Measurements from ENCODE around the gene DUSP7. TPM values are rescaled to one million over a fixed set of nuclear protein-coding genes. Genes with fewer than 3 reads are reported as not detected.

Gene DUSP7
- 1 to 10 TPM; 1.6 to 9.4 (median 4.4) TPM for polyA plus RNA-seq
- long read RNA-seq, donor 1: 0 reads
- long read RNA-seq, donor 2: 0 reads
- long read RNA-seq, donor 3, partial matches to known transcripts: 0 of 1 reads
- long read RNA-seq, donor 3, other reads (novel, unspliced or antisense): 0 of 1 reads
- long read RNA-seq, donor 4: 0 reads
- long read RNA-seq, donor 5: 0 reads
- long read RNA-seq, donor 6: 0 reads
- long read RNA-seq, donor 7: 0 reads
- long read RNA-seq, donor 8, partial matches to known transcripts: 0 of 1 reads
- long read RNA-seq, donor 8, other reads (novel, unspliced or antisense): 0 of 1 reads
- long read RNA-seq, donor 9, partial matches to known transcripts: 0 of 2 reads
- long read RNA-seq, donor 9, other reads (novel, unspliced or antisense): 0 of 2 reads
- long read RNA-seq, donor 10, transcript DUSP7-202 (3 exons, 3,340 nt): major isoform, 5 of 6 reads
- long read RNA-seq, donor 10, partial matches to known transcripts: 0 of 6 reads
- long read RNA-seq, donor 10, other reads (novel, unspliced or antisense): 0 of 6 reads

- Histone ChIP-seq H3K4me3 (ENCODE audit: low read depth in 1 of 3, low read length in 3 of 3) (peak within 1 kb of the TSS; percentile 49 to 84 (median 78)), H3K4me1 (ENCODE audit: control insufficient read depth in 3 of 3, insufficient read depth in 2 of 3, low read depth in 1 of 3, low read length in 2 of 3) (peaks cover 0 to 27% (median 0%) of the 10 kb centered on the region in 3 donors), H3K36me3 (ENCODE audit: control insufficient read depth in 3 of 3, insufficient read depth in 2 of 3, low read depth in 1 of 3, low read length in 3 of 3) (peaks cover 0 to 31% (median 0%) of the 10 kb centered on the region in 3 donors), H3K27ac (ENCODE audit: low read depth in 1 of 3, low read length in 2 of 3) (peak within 1 kb of the TSS; percentile 81 to 86 (median 81)), H3K9me3 (ENCODE audit: control insufficient read depth in 2 of 2, insufficient read depth in 1 of 2, low read depth in 1 of 2, low read length in 1 of 2) (no peaks in the 10 kb centered on the region), H3K27me3 (ENCODE audit: control insufficient read depth in 3 of 3, insufficient read depth in 3 of 3, low read length in 3 of 3) (no peaks in the 10 kb centered on the region)
- WGBS, 3 donors: 0 to 1% (median 0%) methylated on average over 15 to 51 of the region's 51 CpGs
- no peak for FAIRE-seq
- peak; percentile 72 to 86 for DNase-seq
Observed at GRCh38 chr3:52056521-52056967, at the start of gene DUSP7. Gene DUSP7, minus strand, starts transcription at chr3:52056571. Its CDS starts 205 bp downstream, at chr3:52056366.

- H3K4me3 ChIP-seq (ENCODE audit: low read depth in 1 of 3, low read length in 3 of 3): no peak overlapping the region
- peaks cover 0 to 7% of the 10 kb centered on the region in 2 donors for H3K9me3 ChIP-seq (ENCODE audit: control insufficient read depth in 2 of 2, insufficient read depth in 1 of 2, low read depth in 1 of 2, low read length in 1 of 2)
- FAIRE-seq (no peak), DNase-seq (peak; percentile 40 to 64)
- no peaks in the 10 kb centered on the region for H3K27me3 ChIP-seq (ENCODE audit: control insufficient read depth in 3 of 3, insufficient read depth in 3 of 3, low read length in 3 of 3)
- H3K27ac ChIP-seq (ENCODE audit: low read depth in 1 of 3, low read length in 2 of 3): peak overlapping the region in 1 of 3 donors; percentile 67
- H3K4me1 ChIP-seq (ENCODE audit: control insufficient read depth in 3 of 3, insufficient read depth in 2 of 3, low read depth in 1 of 3, low read length in 2 of 3): peaks cover 0 to 12% (median 0%) of the 10 kb centered on the region in 3 donors
- peaks cover 0 to 10% (median 0%) of the 10 kb centered on the region in 3 donors for H3K36me3 ChIP-seq (ENCODE audit: control insufficient read depth in 3 of 3, insufficient read depth in 2 of 3, low read depth in 1 of 3, low read length in 3 of 3)
- 75 to 87% (median 80%) methylated on average over 10 of the region's 10 CpGs for WGBS, 3 donors
Observed at GRCh38 chr3:52104684-52105640, 48.6 kb upstream of the DUSP7 start.

DNA sequence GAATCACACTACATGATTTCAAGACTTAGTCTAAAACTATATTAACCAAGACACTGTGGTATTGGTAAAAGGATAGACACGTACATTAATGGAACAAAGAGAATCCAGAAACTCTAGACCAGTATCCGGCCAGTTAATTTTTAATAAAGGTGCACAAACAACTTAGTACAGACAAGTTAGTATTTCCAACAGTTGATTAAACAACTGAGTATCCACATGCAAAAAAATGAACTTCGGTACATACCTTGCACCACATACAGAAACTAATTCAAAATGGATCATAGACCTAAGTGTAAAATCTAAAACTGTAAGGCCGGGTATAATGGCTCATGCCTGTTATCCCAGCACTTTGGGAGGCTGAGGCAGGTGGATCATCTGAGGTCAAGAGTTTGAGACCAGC is 46.6 kb upstream of the DUSP7 start:
- WGBS, 3 donors: 96 to 98% (median 98%) methylated on average over 4 of the region's 4 CpGs
- H3K4me1 ChIP-seq (ENCODE audit: control insufficient read depth in 3 of 3, insufficient read depth in 2 of 3, low read depth in 1 of 3, low read length in 2 of 3): peaks cover 0 to 11% (median 0%) of the 10 kb centered on the region in 3 donors
- peaks cover 0 to 7% of the 10 kb centered on the region in 2 donors for H3K9me3 ChIP-seq (ENCODE audit: control insufficient read depth in 2 of 2, insufficient read depth in 1 of 2, low read depth in 1 of 2, low read length in 1 of 2)
- no peak overlapping the region for H3K4me3 ChIP-seq (ENCODE audit: low read depth in 1 of 3, low read length in 3 of 3)
- no peak overlapping the region for H3K27ac ChIP-seq (ENCODE audit: low read depth in 1 of 3, low read length in 2 of 3)
- FAIRE-seq (no peak), DNase-seq (no peak)
- H3K27me3 ChIP-seq (ENCODE audit: control insufficient read depth in 3 of 3, insufficient read depth in 3 of 3, low read length in 3 of 3): no peaks in the 10 kb centered on the region
- peaks cover 0 to 9% (median 0%) of the 10 kb centered on the region in 3 donors for H3K36me3 ChIP-seq (ENCODE audit: control insufficient read depth in 3 of 3, insufficient read depth in 2 of 3, low read depth in 1 of 3, low read length in 3 of 3)

GRCh38 chr3:52099001-52099401 is 42.6 kb upstream of the DUSP7 start:
- WGBS, 3 donors: 60 to 77% (median 64%) methylated on average over 3 of the region's 3 CpGs
- no peak for DNase-seq
- Histone ChIP-seq H3K4me1 (ENCODE audit: control insufficient read depth in 3 of 3, insufficient read depth in 2 of 3, low read depth in 1 of 3, low read length in 2 of 3) (no peaks in the 10 kb centered on the region), H3K36me3 (ENCODE audit: control insufficient read depth in 3 of 3, insufficient read depth in 2 of 3, low read depth in 1 of 3, low read length in 3 of 3) (peaks cover 0 to 35% (median 2%) of the 10 kb centered on the region in 3 donors), H3K4me3 (ENCODE audit: low read depth in 1 of 3, low read length in 3 of 3) (no peak overlapping the region), H3K27ac (ENCODE audit: low read depth in 1 of 3, low read length in 2 of 3) (no peak overlapping the region), H3K27me3 (ENCODE audit: control insufficient read depth in 3 of 3, insufficient read depth in 3 of 3, low read length in 3 of 3) (no peaks in the 10 kb centered on the region), H3K9me3 (ENCODE audit: control insufficient read depth in 2 of 2, insufficient read depth in 1 of 2, low read depth in 1 of 2, low read length in 1 of 2) (peaks cover 0 to 7% of the 10 kb centered on the region in 2 donors)
- FAIRE-seq: no peak

GRCh38 chr3:52097851-52098507 is 41.6 kb upstream of the DUSP7 start:
- WGBS, 3 donors: 85 to 93% (median 87%) methylated on average over 2 of the region's 2 CpGs
- H3K27me3 ChIP-seq (ENCODE audit: control insufficient read depth in 3 of 3, insufficient read depth in 3 of 3, low read length in 3 of 3): no peaks in the 10 kb centered on the region
- DNase-seq (no peak), FAIRE-seq (no peak)
- no peak overlapping the region for H3K27ac ChIP-seq (ENCODE audit: low read depth in 1 of 3, low read length in 2 of 3)
- H3K4me1 ChIP-seq (ENCODE audit: control insufficient read depth in 3 of 3, insufficient read depth in 2 of 3, low read depth in 1 of 3, low read length in 2 of 3): no peaks in the 10 kb centered on the region
- H3K4me3 ChIP-seq (ENCODE audit: low read depth in 1 of 3, low read length in 3 of 3): no peak overlapping the region
- H3K9me3 ChIP-seq (ENCODE audit: control insufficient read depth in 2 of 2, insufficient read depth in 1 of 2, low read depth in 1 of 2, low read length in 1 of 2): peaks cover 0 to 7% of the 10 kb centered on the region in 2 donors
- peaks cover 0 to 43% (median 2%) of the 10 kb centered on the region in 3 donors for H3K36me3 ChIP-seq (ENCODE audit: control insufficient read depth in 3 of 3, insufficient read depth in 2 of 3, low read depth in 1 of 3, low read length in 3 of 3)

DNA sequence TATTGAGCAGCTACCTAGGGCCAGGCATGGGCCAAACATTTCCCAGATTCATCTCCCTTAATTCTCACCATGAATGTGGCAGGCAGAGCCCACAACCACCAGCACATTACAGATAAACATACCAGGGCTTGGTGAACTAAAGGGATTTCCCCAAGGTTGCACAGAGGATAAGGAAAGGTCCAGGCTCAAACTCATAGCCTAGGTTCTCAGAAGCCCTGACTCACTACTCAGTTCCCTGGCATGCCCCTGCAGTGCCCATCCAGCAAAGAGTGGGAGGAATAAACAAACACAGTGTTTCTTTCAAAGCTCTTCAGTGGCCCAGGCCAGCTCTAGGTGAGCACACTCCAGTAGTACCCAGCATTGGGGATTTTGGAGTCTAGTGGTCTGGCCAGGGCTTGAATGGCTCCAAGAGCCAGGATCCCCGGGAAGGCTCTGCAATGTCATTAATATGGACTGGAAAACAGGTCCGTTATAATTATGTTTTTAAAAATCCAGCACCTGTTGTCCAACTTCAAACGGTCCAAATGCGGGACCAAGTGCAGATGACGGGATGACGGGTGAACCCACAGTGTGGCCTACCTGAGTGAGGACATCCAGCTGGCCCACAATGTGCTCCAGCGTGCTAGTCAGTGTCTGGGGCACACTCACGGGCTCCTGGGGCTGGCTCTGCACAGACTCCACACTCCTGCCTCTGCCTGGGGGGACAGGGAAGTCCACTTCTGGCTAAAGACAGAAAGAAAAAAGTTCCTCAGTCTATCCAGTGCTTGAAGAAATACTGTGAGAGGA is 39.8 kb upstream of the DUSP7 start:
- no peak overlapping the region for H3K27ac ChIP-seq (ENCODE audit: low read depth in 1 of 3, low read length in 2 of 3)
- no peaks in the 10 kb centered on the region for H3K27me3 ChIP-seq (ENCODE audit: control insufficient read depth in 3 of 3, insufficient read depth in 3 of 3, low read length in 3 of 3)
- no peak for DNase-seq
- H3K4me3 ChIP-seq (ENCODE audit: low read depth in 1 of 3, low read length in 3 of 3): no peak overlapping the region
- H3K4me1 ChIP-seq (ENCODE audit: control insufficient read depth in 3 of 3, insufficient read depth in 2 of 3, low read depth in 1 of 3, low read length in 2 of 3): no peaks in the 10 kb centered on the region
- 94 to 95% (median 94%) methylated on average over 8 of the region's 8 CpGs for WGBS, 3 donors
- H3K9me3 ChIP-seq (ENCODE audit: control insufficient read depth in 2 of 2, insufficient read depth in 1 of 2, low read depth in 1 of 2, low read length in 1 of 2): peaks cover 0 to 6% of the 10 kb centered on the region in 2 donors
- H3K36me3 ChIP-seq (ENCODE audit: control insufficient read depth in 3 of 3, insufficient read depth in 2 of 3, low read depth in 1 of 3, low read length in 3 of 3): peaks cover 0 to 47% (median 2%) of the 10 kb centered on the region in 3 donors
- FAIRE-seq: no peak

DNA sequence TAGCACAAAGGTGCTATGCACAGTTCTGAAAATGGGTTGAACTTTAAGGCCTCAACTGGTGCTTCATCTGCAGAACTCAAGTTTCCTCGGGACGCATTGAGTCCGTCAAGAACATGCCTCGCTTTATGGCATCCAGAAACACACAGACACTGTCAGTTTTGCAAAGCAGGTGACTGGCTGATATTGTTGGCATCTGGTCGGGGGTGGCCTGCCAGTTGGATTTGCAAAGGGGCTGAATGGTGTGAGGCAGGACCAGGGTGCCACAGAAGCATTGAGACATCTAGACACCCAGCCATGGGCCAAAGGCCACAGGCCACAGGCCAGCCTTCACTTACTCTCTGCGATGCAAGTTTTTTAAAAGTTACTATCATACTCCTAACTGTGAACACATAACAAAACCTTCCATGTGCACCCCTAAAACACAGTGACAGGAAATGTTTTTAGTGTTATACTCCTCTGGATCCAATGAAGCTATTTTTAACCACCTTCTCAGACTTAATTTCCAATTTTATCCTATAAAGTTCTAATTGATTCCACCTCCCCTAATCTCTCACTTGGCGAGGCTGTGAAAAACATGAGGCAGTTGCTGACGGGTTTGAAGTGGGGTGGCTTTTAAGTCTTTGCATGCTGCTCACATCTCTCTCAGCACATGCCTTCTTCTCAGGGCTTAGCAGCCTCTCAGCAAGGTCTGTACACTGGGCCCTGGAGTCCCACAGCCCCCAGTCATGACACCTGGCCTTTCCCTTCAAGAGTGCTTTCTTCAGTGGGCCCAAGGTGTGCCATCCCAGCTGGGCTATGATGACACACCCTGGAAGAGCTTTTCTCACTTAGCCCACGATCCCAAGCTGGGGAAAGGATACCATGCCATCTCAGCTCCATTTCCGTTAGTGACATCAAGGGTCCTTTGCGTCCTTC is 38.5 kb upstream of the DUSP7 start:
- H3K9me3 ChIP-seq (ENCODE audit: control insufficient read depth in 2 of 2, insufficient read depth in 1 of 2, low read depth in 1 of 2, low read length in 1 of 2): no peaks in the 10 kb centered on the region
- 95 to 97% (median 96%) methylated on average over 11 of the region's 11 CpGs for WGBS, 3 donors
- H3K4me1 ChIP-seq (ENCODE audit: control insufficient read depth in 3 of 3, insufficient read depth in 2 of 3, low read depth in 1 of 3, low read length in 2 of 3): peaks cover 0 to 13% (median 0%) of the 10 kb centered on the region in 3 donors
- no peaks in the 10 kb centered on the region for H3K27me3 ChIP-seq (ENCODE audit: control insufficient read depth in 3 of 3, insufficient read depth in 3 of 3, low read length in 3 of 3)
- H3K36me3 ChIP-seq (ENCODE audit: control insufficient read depth in 3 of 3, insufficient read depth in 2 of 3, low read depth in 1 of 3, low read length in 3 of 3): peaks cover 0 to 47% (median 2%) of the 10 kb centered on the region in 3 donors
- FAIRE-seq (no peak), DNase-seq (no peak)
- H3K4me3 ChIP-seq (ENCODE audit: low read depth in 1 of 3, low read length in 3 of 3): no peak overlapping the region
- H3K27ac ChIP-seq (ENCODE audit: low read depth in 1 of 3, low read length in 2 of 3): no peak overlapping the region
